GM19035 (cell line): ENCODE results near the gene TOMM40L.
A peak's percentile ranks its signal among the peaks of the same experiment; 100 is the strongest.

Experiments
- ATAC-seq: cut with Tn5 transposase; IDR thresholded peaks from one replicate; pipeline ENCODE4 v1.9.1; 2021; ENCODE audit not compliant: unreplicated experiment

Gene TOMM40L

GRCh38 chr1:161196521-161197451, 29.1 kb upstream of the TOMM40L start:
- no peak for ATAC-seq

- ATAC-seq, result no peak
These were observed 28.2 kb upstream of the TOMM40L start for GRCh38 chr1:161197560-161198193.

DNA sequence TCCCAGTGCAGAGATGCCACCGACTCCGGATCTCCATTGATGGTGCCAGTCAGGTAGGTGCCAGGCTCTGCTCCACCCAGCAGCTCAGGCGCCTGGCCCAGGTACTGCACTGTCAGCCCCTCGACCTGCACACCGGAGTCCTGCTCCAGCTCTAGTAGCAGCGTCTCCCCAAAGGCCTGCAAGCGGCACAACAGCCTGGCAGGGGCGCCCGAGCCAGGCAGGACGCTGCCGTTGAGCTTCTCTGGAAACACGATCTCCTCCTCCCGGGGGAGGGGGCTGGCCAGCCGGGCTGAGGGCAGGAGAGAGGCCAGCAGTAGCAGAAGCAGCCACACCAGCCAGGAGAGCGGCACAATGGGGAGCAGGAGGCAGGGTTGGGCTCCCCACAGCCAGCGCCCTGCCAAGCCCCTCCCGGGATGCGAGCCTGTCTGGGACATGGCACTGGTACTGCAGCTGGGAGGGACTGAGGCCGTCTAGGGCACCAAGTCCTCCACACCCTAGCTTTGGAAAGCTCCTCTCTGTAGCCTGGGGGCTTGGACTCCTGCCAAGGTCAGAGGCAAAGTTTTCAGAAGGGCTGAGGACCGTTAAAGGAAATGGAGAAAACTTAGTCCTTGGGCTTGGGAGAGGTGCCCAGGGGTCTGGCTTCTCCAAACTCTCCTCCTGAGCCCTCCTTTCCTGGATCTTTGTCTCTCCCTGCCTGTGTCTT, 27.5 kb upstream of the TOMM40L start:
- ATAC-seq, result no peak

DNA sequence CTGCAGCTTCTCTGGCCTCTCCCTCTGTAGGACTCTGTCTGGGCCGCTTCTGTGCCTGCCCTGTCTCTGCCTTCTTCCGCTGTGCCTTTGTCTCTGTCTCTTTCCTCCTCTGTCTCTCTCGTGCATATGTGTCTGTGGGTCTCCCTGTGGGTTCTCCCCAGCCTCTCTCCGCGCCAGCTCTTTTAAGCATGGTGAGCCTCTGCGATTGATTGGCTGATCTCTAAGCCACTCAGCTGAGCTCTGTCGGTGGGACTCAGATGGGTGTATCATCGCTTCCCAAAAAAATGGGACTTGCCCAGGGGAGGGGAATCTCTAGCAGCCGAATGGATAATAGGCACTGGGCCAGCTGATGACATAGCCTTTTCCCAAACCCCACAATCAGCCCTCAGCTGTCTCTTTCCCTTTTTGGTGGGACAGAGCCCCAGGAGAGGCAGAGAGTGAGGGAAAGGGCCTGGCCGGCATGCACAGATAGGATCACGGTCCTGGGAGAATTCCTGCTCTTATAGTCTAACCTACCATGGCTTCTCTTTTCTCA, 26.9 kb upstream of the TOMM40L start, which contains the start of gene ADAMTS4:
Gene ADAMTS4, minus strand, starts transcription at position 158 of the 535 bp plus-strand sequence. CDS start 427 bp downstream, outside the sequence.
- ATAC-seq, result no peak

DNA sequence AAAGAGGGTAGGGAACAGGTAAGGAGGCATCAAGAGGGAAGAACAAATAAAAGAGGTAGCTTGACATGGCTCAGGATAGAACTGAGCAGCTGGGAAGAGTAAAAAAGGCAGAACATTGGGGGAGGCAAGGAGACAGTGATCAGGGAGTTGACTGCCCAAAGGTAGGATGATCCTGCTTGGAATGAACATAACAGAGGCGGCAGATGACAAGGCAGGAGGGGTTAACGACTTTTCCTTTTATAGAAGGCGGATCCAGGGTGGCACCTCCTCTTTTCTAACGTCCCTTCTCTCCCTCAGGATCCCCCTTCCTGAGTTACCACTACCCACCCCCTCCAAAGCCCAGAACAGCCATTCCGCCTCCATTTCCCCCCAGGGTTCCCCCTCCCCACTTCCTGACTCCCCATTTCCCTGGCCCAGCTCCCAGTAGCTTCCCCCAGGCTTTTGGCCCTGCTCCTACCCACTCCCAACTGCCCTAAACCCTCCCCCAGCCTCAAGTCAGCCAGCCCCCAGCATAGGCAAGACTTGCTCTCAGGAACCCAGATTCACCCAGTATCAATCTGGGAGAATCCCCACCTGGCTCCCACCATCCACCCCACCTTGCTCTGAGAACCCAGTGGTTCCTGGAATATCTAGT, 26.2 kb upstream of the TOMM40L start:
- ATAC-seq, result no peak

DNA sequence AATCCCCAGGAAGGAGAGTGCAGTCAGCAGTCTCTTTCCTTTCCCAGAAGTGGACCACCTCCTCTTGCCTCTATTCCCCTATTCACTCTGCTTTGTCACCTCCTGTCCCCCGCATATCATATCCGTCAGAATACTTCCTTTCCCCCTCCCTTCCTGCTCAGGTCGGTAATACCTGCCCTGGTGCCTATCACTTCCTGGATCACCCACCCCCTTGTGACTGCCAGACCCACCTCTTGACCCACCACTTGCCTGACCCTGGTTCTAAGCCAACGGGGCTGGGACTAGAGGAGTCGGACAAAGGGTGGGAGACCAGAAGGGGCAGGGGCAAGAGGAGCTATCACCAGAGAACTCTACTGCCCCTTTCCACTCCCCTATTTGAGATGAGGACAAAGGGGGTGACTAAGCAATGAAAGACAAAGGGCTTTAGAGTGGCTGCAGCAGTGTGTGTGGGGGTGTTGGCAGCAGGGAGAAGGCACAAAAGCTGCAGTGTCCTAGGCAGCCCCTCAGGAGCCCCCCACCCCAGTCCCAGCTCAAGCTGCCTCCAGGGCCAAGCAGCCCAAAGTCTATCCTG, 25.4 kb upstream of the TOMM40L start:
- no peak for ATAC-seq

GRCh38 chr1:161200992-161201835, 24.6 kb upstream of the TOMM40L start:
- no peak for ATAC-seq

- ATAC-seq, result peak; percentile 97
These were observed 23.8 kb upstream of the TOMM40L start, which contains the start of gene NDUFS2 for GRCh38 chr1:161201836-161202712. Gene NDUFS2, plus strand, starts transcription at chr1:161202367. Its CDS starts 19 bp downstream, at chr1:161202386.

GRCh38 chr1:161206411-161207140, 19.3 kb upstream of the TOMM40L start:
- no peak for ATAC-seq

DNA sequence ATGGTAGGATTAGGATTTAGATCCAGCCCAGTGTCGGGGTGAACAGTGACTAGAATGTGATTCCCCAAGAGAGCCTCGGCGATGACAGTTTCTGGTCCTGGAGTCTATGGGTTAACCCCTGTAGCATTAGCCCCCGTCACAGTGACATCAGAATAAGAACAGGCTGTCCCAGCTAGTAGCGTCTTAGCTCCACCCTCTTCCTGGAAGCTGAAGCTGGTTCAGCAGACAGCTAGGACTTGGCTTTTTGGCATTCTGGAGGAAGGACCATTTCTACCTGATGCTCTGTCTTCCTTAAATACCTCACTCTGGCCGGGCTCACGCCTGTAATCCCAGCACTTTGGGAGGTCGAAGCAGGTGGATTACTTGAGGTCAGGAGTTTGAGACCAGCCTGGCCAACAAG, 18.7 kb upstream of the TOMM40L start:
- ATAC-seq, result no peak

DNA sequence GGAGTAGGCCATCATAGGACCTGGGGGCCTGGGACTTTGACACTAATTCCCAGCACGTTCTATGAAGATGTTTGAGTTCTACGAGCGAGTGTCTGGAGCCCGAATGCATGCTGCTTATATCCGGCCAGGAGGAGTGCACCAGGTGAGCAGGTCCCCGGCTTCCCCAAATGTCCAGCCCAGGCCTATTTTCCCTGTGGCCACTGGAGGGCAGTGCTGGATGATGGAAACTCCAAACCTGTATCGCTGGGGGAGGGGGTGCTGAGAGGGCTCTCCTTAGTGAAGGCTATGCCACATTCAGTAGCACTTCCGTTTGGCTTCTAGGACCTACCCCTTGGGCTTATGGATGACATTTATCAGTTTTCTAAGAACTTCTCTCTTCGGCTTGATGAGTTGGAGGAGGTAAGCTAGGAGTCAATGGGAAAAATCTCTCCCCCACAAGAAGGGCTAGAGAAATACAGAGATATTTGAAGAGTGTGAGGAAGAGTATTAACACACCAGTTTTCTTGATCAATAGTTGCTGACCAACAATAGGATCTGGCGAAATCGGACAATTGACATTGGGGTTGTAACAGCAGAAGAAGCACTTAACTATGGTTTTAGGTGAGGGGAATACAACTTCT, 16.0 kb upstream of the TOMM40L start:
- ATAC-seq, result no peak

GRCh38 chr1:161214369-161214768, 11.5 kb upstream of the TOMM40L start:
- no peak for ATAC-seq

DNA sequence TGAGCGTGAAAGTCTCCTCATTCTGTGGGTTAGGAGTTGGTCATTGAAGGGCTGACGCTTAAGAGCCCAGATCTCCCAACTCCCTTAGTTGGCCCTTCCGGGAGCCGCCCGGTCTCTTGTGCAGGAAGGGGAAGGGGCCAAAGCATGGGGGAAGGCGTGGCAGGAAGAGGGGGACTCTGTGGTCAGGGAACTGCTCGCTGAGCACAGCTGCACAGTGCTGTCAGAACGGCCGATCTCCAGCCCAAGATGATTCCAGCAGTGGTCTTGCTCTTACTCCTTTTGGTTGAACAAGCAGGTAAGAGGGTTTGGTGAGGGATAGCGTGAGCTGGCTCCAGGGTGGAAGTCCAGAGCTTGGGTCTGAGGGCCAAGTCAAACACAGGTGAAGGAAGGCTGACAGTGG, 10.8 kb upstream of the TOMM40L start, which contains the start of gene FCER1G:
Gene FCER1G, plus strand, starts transcription at position 220 of the 400 bp plus-strand sequence. Its CDS starts 27 bp downstream, at position 247.
- no peak for ATAC-seq

GRCh38 chr1:161216945-161217712, 8.7 kb upstream of the TOMM40L start:
- peak; percentile 88 for ATAC-seq

DNA sequence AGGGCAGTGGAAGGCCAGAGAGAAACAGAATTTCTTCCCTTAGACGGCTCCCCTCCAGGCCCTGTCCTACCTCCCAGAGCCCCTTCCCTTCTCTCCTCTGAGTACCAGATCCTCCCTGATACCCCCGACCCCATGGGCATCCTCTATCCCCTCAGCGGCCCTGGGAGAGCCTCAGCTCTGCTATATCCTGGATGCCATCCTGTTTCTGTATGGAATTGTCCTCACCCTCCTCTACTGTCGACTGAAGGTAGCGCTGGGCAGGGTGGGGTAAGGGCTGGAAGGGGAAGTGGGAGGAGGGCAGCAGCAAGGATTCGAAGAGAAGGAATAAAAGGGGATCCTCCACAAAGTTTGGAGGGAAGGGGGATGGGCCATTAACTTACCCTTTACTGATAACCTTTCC, 8.0 kb upstream of the TOMM40L start:
- no peak for ATAC-seq

- no peak for ATAC-seq
These were observed 7.4 kb upstream of the TOMM40L start for GRCh38 chr1:161218301-161219077.
